HG02973 (cell line): ENCODE data around the gene PROSER3.
"Not testable (repeated sequence)": the region's sequence is repeated elsewhere in the genome, so short reads cannot be mapped to it uniquely, and the experiment has no call there.

Source experiments
- ATAC-seq: cut with Tn5 transposase; IDR thresholded peaks from one replicate; pipeline ENCODE4 v1.9.1; 2021; ENCODE audit warnings: moderate library complexity; ENCODE audit not compliant: unreplicated experiment

The PROSER3 gene

DNA sequence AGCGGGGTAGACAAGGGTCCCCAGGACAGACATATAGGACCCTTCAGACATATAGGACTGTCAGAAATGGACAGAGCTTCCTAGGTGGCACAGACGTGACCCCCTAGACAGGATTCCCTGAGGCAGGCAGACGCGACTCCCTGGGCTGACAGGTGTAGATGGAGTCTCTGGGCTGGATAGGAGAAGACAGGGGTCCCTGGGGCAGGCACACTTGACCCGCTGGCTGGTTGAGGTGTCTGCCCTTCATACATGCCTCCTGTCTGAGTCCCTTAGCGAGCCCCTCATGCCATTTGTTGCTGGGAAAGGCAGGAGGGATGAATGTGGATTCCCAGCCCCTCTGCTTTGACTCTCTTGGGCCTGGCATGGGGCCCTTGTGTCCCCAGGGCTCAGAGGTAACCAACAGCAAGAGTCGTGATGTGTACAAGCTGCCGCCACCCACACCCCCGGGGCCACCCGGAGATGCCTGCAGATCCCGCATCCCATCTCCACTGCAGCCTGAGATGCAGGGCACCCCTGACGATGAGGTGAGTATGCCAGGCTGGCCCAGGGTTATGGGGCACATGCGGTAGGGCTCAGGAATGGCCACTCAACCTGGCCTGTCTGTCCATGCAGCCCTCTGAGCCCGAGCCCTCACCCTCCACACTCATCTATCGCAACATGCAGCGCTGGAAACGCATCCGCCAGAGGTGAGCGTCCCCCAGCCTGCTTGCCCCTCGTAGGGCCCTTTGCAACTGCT lies 4.2 kb upstream of the PROSER3 start:
- ATAC-seq, result no peak

DNA sequence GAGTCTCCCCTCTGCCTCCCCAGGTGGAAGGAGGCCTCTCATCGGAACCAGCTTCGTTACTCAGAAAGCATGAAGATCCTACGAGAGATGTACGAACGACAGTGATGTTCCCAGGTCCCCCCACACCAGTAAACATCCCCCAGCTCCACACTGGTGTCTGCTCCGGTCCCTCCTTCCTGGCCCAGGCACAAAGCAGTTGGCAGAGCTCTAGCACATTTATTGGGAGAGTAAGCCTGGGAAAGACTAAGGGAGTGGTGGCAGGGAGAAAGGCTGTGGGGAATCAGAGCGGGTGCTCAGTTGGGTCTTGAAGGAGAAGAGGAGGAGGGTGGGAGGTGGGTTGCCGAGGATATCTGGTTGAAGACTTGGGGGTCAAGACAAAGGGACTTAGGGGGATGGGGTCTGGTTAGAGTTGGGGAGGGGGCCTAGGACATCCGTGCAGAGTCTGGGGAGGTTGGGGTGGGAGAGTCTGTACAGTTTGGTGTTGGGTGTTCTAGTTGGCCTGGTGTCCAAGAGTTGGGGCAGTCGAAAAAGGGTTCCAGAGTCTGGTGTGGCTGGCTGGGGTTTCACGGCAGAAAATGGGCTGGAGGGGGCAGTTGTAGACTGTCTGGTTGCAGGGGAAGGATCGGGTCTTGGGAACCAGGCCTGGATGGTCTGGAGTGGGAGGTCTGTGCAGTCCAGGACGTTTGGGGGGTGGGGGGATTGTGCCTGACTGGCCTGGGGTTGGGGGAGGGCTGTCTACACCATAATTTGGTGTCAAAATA lies 3.4 kb upstream of the PROSER3 start:
- ATAC-seq, result no peak

DNA sequence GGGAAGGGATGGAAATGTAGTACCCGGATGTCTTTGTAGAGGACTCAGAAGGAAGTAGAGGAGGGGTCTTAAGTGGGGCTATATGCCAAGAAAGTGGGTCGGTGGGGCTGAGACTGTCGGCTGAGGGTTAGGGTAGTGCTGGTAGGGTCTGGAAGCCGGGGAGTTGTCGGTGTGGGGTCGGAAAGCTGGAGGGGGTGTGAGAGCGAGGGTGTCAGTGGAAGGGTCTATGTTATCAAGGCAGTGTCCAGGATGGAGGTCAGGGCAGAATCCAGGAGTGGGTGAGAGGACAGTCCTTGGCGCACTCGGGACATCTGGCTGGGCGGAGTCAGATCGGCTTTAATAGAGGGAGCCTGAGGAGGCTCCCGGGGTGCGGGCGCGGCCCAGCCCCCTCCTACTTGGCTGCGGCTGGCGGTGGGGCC lies 2.8 kb upstream of the PROSER3 start:
- no peak for ATAC-seq

DNA sequence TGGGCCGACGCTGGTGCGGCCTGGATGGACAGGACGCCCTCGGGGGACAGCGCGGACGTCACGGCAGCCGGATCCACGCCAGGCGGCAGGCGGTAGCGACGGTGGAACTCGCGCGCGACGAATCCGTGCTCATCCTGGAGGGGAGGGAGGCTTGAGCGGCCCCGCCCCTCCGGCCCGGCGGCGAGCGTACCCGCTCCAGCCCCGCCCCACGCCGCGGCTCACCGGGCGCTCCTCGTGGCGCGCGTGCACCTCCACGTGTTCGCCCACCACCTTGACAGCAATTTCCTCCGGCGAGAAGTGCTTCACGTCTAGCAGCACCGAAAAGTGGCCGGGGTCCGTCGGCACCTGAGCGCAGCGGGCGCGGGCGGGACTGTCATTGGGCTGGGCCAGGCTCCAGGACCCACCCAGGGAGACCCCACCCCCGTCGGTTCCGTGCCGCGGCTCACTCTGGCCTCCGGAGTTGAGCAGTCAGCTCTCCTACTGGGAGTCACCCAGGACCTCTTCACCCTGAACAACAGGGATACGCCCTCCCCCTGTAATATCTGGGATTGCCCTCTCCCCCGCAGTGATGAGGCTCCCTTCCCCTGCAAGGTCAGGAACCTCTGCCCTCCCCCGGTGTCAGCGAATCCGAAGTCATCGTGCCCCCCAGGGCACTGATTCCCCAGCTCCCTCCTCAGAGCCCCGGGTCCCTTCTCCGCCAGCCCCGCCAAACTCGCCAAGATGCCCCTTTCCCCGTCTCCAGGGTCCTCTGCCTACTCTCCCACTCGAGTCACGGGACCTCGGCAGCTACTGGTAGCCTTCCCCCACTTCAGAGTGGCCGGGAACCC lies 2.2 kb upstream of the PROSER3 start:
- no peak for ATAC-seq

DNA sequence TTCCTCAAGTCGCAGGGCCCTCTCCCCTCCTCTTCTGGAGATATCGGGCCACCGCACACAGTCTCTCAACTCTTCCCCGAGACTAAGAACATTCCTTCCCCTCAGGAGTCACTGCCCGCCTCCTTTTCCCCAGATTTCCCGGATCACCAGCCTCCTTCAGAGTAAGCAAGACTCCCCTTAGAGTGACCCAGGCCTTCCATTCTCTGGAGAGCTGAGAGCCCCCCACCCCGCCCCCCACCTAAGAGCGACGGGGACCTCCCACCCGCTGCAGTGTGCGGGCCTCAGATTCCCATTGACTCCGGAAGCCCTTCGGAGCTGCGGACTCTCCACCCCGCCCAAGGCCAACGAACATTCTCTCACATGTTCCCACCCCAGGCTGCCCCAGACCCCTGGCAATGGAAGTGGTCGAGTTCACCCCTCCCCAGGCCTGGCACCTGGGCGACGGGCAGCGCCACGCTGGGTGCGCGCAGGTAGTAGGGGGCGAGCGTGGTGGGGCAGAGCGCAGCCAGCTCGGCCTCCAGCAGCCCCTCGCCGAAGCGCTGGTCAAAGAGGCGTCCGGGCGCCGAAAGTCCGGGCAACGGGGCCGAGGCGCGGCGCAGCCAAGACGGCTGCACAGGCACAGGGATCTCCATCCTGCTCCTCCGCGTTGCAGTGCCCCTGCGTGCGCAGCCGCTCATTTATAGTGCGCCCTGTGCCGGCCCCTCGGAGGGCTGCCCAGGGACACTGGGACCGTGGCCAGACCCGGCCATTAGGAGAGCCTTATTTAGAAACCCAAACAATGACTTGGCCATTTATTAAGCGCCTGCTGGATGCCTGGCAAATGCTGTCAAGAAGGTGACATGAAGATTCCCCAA lies 1.4 kb upstream of the PROSER3 start, which contains the start of gene HSPB6:
Gene HSPB6, minus strand, starts transcription at position 653 of the 854 bp plus-strand sequence. Its CDS starts 21 bp downstream, at position 632.
- ATAC-seq, result no peak

DNA sequence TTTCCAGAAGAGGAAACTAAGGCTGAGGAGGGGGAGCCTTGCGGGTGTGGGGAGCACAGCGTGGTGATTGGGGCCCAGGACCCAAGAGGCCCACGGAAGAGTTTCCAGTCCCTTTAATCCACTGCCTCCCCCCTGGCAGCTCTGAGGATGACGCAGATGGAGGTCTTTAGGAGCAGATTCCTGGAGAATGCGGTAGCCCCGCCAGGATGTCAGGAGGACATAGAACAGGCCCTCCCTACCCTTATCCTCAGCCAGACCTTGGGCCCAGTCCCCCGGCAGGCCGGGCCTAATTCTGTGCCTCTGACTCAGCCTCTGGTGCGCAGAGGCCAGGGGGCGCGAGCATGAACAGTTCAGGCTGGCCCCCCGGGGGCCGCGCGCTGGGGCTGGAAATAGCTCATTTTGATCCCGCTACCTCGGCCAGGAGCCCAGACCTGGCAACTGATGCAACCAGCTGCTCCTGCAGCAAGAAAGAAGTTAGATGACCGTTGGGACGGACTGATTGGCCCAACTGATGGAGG lies 686 bp upstream of the PROSER3 start:
- ATAC-seq, result no peak

DNA sequence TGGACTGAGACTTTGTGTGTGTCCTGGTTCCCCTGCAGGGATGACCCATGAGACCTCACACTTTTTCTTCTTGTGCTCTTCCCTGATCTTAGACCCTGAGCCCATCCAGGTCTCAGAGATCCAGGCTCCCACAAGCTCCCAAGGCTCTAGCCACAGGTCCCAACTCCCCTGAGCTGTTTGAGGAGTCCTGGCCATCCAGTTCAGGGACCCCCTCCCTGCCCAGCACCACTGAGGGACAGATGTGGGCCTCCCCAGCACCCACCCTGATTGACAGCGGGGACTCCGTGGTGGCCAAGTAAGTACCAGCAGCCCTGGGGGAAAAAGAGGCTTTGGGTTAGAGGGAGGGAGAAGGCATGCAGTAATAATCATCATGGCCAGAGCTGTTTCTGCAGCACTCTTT lies 1.7 kb downstream of the PROSER3 start:
- ATAC-seq, result no peak

DNA sequence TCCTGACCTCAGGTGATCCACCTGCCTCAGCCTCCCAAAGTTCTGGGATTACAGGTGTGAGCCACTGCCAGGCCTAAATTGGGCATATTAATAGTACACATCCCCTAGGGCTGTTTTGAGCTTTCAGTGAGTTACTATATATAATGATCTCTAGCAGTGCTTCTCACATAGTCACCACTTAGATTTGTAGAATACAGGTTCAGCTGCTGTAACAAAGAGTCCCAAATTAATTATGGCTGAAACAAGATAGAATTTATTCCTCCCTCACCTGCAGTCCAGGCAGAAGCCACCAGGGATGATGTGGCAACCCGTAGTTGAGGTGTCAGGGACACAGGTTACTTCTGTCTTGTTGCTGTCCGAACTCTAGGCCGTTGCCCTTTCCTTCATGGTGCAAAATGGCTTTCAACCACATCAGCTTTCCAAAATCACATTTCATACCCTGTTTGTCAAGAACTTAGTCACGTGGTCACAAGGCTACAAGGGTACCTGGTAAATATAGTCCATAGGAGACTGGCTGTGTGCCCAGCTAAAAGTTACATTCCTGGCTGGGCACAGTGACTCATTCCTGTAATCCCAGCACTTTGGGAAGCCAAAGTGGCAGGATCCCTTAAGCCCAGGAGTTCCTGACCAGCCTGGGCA lies 2.9 kb downstream of the PROSER3 start:
- ATAC-seq, result no peak

DNA sequence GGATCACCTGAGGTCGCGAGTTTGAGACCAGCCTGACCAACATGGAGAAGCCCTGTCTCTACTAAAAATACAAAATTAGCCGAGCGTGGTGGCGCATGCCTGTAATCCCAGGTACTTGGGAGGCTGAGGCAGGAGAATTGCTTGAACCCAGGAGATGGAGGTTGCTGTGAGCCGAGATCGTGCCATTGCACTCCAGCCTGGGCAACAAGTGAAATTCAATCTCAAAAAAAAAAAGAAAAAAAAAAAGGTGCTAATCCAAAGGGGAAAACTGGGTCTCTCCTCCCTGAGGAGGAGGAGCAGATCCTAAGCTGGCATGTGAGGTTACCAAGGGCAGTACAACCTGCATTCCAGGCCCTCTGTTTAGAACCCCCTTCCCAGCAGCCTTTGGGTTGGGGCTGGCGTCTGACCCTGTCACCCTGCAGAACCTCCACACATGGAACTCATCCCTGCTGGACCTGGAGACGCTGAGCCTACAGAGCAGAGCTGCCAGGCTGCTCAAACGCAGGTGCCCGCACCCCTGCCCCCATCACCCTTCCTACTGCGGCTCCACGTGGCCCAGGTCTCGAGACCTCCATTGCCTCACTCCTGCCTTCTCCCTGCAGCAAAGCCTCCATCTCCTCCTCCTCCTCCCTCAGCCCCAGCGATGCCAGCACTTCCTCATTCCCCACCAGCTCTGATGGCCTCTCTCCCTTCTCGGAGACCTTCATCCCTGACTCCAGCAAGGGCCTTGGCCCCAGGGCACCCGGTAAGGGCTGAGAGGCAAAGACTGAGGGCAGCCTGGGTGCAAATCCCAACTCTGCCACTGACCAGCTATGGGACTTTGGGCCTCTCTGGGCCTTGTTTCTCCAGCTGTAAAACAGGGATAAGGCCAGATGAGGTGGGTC lies 6.7 kb downstream of the PROSER3 start:
- ATAC-seq, result no peak

DNA sequence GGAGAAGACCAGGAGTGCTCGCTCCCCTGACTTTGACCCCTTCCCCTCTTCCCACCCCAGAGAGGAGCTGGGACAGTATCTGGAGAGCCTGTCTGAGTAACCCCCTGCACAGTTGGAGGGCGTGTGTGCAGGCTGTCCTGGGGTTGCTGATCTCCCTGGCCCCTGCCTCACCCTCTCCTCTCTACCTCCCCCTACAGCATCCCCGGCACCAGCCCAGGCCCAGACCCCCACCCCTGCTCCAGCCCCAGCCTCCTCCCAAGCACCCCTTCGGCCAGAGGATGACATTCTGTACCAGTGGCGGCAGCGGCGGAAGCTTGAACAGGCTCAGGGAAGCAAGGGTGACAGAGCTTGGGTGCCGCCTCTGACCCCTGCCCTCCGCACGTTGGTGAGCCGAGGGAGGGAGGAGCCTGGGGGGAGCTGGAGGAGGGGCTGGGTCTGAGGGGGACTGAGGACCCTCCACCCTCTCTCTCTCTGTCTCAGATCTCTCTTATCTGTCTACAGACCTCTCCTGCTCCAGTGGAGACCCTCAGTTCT lies 8.7 kb downstream of the PROSER3 start:
- ATAC-seq, result no peak

DNA sequence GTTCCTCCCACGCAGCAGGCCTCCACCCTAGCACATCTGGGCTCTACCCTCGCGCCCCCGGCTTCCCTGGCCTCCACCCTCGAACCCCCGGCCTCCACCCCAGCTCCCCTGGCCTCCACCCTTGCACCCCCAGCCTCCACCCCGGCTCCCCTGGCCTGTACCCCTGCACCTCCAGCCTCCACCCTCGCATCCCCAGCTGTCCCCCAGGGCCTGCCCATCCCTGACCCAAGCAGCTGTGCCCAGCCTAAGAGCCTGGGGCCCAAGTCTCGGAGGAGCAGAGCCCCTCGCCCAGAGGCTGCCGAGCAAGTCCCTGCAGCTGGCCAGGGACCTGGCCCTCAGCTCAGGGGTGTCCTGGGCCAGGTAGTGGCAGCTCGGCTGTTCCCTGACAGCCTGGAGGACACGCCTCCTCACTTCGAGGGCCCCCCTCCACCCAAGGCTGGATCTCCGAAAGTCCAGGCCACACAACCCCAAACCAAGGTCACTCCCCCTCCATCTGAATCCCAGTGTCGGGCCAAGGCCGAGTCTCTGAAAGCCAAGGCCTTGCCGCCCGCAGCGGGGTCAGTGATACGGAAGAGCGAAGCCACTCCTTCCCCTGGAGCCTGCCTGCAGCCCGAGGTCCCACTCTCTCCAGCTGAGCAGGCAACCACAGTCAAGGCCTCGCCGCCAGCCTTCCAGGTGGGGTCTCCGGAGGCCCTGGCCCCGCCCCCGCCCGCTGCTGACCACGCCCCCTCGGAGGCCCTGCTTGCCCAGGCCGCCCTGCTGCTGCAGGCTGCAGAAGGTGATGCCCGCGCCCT lies 9.5 kb downstream of the PROSER3 start:
- ATAC-seq, result no peak

DNA sequence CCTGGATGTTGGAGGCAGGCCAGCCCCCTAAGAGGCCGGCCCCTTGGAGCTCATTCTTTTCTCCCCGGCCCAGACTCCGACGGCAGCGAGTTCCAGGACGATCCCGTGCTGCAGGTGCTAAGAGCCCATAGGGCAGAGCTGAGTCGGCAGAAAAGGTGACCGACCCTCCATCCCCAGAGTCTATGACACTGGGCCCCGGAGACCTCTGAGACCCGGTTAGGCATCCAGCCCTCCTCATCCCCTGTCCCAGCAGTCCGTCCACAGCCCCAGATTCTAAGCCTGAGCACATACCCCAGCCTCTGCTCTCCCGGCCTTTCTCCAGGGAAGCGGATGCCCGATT lies 10.1 kb downstream of the PROSER3 start:
- no peak for ATAC-seq

DNA sequence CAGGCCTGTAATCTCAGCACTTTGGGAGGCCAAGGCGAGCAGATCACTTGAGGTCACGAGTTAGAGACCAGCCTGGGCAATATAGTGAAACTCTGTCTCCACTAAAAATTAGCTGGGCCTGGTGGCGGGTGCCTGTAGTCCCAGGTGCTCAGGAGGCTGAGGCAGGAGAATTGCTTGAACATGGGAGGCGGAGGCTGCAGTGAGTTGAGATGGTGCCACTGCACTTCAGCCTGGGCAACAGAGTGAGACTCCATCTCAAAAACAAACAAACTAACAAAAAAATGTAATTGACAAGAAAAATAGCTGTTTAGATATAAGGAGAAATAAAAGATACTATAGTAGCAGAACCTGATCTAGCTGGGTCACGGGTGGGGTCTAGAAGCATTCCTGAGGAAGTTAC lies 14.4 kb downstream of the PROSER3 start:
- not testable (repeated sequence) for ATAC-seq

DNA sequence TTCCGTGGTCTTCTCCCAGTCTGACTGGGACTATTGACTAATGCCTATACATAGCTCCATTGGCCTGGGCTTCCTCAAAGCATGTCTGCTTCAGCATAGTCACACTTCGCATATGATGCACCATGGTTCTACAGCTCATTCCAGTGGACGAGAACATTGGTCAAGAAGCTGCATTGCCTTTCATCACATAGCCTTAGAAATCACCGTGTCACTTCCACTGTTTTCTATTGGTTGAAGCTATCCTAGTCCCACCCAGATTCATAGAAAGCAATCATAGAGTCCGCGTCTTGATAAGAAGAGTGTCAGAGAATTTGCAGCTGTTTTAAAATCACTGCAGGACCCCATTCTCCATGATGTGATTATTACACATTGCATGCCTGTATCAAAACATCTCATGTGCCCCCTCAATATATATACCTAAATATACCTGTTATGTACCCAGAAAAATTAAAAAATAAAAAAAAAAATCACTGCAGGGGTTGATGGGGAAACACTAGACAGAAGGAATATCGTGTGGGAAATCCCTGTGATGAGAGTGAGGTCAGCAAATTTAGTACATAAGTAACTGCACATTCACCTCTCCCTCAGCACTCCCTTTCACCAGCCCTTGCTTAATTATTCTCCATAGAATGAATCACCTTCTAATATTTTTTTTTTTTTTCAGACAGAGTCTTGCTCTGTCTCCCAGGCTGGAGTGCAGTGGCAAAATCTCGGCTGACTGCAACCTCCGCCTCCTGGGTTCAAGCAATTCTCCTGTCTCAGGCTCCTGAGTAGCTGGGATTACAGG lies 15.2 kb downstream of the PROSER3 start:
- no peak for ATAC-seq

DNA sequence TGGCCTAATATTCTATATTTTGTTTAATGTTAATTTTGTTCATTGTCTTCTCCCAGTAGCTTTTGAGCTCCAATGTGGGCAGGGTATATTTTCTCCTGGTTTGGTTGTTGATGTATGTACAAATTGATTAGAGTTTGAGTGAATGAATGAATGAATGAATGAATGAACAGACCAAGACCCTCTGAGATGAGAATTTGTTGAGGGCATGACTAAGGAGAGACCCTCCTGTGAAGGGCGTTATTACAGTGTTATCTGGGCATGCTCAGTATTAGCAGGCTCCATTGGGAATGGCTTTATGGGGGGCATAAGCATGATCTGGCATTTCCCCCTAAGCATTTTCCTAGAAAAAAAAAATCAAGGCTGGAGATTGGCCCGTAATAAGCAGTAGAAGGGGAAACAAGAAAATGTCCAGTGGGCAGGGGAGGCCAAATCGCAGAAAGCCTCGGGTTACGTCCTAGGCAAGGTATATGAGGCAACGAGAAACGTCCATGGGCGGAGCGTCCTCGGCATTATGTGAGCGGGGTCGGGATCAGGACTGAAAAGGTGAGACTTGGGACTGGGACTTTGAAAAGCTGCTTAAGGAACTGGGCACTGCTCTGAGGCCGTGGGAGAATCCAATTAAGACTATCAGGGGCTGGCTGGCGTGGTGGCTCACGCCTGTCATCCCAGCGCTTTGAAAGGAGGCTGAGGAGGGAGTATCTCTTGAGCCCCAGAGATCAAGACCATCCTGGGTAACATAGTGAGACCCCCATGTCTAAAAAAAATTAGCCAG lies 16.5 kb downstream of the PROSER3 start:
- no peak for ATAC-seq

DNA sequence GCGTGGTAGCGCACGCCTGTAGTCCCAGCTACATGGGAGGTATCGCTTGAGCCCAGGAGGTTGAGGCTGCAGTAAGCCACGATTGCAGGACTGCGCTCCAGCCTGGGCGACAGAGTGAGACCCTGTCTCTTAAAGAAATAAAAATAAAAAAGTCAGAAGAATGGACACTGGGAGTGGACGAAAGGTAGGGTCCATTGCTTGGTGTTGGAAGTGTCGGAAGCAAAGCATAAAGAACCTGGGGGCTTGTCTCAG lies 17.0 kb downstream of the PROSER3 start:
- no peak for ATAC-seq
